ENCODE data around the gene FKBP2. TPM values are rescaled to one million over a fixed set of nuclear protein-coding genes. Genes with fewer than 3 reads are reported as not detected.

Gene FKBP2
- total and polyA plus RNA-seq, 7 donors, result 49.2 to 213 (median 70.5) TPM

DNA sequence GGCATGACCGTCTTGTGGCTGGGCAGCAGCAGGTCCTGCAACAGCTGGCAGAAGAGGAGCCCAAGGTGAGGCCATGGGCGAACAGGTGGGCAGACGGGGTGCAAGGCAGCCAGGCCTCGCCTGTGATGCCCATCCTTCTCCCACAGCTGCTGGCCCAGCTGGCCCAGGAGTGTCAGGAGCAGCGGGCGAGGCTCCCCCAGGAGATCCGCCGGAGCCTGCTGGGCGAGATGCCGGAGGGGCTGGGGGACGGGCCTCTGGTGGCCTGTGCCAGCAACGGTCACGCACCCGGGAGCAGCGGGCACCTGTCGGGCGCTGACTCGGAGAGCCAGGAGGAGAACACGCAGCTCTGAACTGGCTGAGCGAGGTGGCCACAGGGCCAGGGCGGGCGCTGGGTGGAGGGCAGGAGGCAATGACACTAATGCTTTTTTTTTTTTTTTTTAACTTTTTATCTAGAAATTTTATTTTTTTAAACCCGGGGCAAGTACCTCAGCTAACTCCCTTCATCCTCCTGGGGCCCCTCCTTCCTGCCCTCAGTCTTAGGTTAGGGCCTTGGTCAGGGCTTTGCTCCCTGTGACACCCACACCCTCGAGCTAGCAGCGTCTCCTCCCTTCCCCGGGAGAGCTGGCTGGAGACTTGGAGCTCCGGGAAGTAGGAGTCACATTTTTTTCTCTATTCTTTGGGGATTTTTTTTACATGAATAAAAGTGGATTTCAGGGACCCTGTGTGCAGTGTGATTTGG is 26.5 kb downstream of the FKBP2 start:
- 58 to 78% methylated on average over 27 of the region's 27 CpGs for WGBS, 2 donors
- no peaks in the 10 kb centered on the region for H3K27me3 ChIP-seq
- no peak for DNase-seq
- H3K27ac ChIP-seq, result peak overlapping the region; percentile 87 to 99 (median 96)
- TF ChIP-seq POLR2AphosphoS5 (IDR thresholded peaks at IDR 0.05), result no peak
- TF ChIP-seq, protein P1, sequence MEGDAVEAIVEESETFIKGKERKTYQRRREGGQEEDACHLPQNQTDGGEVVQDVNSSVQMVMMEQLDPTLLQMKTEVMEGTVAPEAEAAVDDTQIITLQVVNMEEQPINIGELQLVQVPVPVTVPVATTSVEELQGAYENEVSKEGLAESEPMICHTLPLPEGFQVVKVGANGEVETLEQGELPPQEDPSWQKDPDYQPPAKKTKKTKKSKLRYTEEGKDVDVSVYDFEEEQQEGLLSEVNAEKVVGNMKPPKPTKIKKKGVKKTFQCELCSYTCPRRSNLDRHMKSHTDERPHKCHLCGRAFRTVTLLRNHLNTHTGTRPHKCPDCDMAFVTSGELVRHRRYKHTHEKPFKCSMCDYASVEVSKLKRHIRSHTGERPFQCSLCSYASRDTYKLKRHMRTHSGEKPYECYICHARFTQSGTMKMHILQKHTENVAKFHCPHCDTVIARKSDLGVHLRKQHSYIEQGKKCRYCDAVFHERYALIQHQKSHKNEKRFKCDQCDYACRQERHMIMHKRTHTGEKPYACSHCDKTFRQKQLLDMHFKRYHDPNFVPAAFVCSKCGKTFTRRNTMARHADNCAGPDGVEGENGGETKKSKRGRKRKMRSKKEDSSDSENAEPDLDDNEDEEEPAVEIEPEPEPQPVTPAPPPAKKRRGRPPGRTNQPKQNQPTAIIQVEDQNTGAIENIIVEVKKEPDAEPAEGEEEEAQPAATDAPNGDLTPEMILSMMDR (IDR thresholded peaks at IDR 0.05), result no peak
- TF ChIP-seq POLR2A (IDR thresholded peaks at IDR 0.05), result no peak
- TF ChIP-seq EP300 (IDR thresholded peaks at IDR 0.05), result no peak
- H3K36me3 ChIP-seq, result peaks cover 0 to 39% (median 19%) of the 10 kb centered on the region in 4 donors
- H3K4me1 ChIP-seq, result peaks cover 0 to 34% (median 30%) of the 10 kb centered on the region in 4 donors
- intact Hi-C loops (cut with DNase I), result no loop called here
- H3K4me3 ChIP-seq, result no peak overlapping the region
- H3K9me3 ChIP-seq, result no peaks in the 10 kb centered on the region

DNA sequence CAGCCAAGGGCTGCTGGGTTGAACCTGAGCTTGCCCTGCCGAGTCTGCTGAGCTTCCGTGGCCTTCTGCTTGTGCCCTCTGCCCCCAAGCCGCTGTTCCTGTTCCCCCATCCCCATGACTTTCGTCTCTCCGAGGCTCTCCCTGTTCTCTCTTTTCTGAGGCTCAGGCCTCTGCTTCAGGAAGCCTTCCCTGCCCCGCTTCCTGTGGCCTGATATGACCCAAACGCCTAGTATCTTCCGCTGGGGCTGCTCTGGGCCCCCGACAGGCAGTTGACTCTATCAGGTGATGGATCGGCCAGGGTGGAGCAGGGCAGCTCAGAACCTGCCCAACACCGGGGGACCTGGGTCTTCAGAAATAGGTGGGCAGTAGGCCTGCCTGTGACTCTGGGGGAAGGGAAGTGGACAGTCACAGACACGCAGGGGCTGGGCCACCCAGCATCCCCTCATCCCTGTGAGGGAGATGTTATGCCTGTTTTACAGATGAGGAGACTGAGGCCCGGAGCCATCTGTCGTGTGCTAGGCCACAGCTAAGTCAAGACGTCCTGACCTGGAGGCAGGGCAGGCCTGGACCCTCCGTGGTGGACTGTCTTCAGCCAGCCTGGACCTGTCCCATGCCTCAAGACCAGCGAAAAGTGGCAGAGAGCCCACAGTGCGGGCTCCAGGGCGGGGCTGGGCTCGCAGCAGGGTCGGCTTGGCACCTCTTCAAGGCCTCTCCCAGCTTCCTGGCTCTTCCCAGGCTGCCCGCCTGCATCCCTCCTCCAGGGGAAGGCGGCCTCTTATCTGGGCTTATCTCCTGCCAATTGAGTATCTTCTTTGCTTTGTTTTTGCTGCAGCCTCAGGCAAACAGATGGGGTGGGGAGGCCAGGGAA is 27.4 kb downstream of the FKBP2 start:
- Histone ChIP-seq H3K27ac (peak overlapping the region; percentile 87 to 99 (median 96)), H3K27me3 (no peaks in the 10 kb centered on the region), H3K4me1 (peaks cover 0 to 37% (median 31%) of the 10 kb centered on the region in 4 donors), H3K4me3 (peak overlapping the region; percentile 53 to 94 (median 78)), H3K36me3 (peaks cover 0 to 31% (median 12%) of the 10 kb centered on the region in 4 donors), H3K9me3 (no peaks in the 10 kb centered on the region)
- DNase-seq, result peak; percentile 86
- intact Hi-C loops (cut with DNase I), result no loop called here
- whole genome bisulfite sequencing, 2 donors, result 32 to 48% methylated on average over 23 of the region's 23 CpGs
- TF ChIP-seq POLR2A (IDR thresholded peaks at IDR 0.05), result no peak
- no peak for TF ChIP-seq EP300 (IDR thresholded peaks at IDR 0.05)
- TF ChIP-seq POLR2AphosphoS5 (IDR thresholded peaks at IDR 0.05), result no peak
- TF ChIP-seq, protein P1 (IDR thresholded peaks at IDR 0.05), result no peak

DNA sequence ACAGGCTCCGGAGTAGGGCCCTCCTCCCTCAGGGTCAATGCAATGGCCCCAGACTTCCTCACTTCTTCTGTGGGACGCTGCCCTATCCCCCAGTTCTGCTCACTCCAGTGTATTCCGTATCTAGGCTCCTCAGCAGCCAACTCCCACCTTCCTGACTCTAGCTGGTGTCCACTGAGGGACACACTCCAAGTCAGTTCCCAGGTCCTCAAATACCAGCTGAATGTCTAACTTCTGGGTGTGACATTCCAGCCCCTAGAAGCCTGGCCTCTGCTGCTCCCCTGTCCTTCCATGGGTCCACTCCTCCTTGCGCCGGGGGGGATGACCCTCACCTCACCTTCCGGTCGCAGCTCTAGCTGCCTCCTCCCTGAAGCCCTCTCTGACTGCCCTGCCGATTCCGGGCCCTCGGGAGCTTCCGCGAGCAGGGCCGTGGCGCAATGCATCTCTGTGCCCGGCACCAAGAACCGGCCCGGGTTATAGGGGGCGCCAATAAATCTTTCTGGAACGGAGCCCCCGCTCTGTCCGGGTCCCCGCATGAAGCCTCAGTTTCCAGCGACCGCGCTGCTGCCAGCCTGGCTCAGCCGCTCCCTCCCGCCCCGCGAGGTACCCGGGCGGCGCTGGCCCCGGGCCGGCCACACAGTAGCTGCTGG is 28.1 kb downstream of the FKBP2 start:
- DNase-seq, result peak; percentile 92
- intact Hi-C loops (cut with DNase I), result loop anchor here (1.0 kb wide), 1 partner anchor 17 kb away; no protein-coding TSS in a partner anchor
- Histone ChIP-seq H3K27ac (peak overlapping the region; percentile 87 to 99 (median 96)), H3K4me3 (peak overlapping the region; percentile 53 to 94 (median 78)), H3K36me3 (peaks cover 0 to 24% (median 12%) of the 10 kb centered on the region in 4 donors), H3K4me1 (peaks cover 0 to 37% (median 31%) of the 10 kb centered on the region in 4 donors), H3K9me3 (no peaks in the 10 kb centered on the region), H3K27me3 (no peaks in the 10 kb centered on the region)
- WGBS, 2 donors, result 1 to 3% methylated on average over 34 of the region's 34 CpGs
- TF ChIP-seq POLR2AphosphoS5 (IDR thresholded peaks at IDR 0.05) (peak in 2 of 4 donors; percentile 0 to 35), EP300 (IDR thresholded peaks at IDR 0.05) (no peak), POLR2A (IDR thresholded peaks at IDR 0.05) (no peak)
- TF ChIP-seq, protein P1 (IDR thresholded peaks at IDR 0.05), result no peak

DNA sequence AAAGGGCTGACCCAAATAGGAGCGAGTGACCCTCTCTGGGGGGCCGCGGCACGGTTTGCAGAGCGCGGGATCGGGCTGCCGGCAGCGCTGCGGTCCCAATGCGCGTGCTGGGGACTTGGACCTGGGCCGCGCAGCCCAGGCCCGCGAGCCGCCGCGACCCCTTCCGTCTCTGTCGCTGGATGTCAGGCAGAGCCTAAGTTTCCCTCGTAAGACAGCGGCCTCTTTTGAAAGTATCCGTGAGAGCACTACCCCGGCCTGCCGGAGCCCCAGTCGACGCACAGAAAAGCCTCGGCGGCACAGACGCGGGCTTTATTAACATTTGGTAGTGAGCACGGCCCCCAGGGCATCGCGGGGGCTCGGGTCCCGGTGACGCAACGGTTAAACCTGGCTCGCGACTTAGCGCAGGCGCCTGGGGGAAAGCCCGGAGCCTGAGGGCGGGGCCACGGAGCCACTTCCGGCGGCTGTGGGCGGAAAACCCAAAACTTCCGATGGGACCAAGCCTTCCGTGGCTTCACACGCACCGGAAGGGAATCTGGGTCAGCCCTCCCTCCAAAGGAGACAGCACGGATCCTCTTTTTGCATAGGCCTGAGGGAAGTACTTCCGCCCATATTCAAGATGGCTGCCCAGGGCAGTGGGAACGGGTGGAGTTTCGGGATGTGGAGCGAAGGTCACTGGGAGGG is 28.8 kb downstream of the FKBP2 start:
- TF ChIP-seq, protein P1 (IDR thresholded peaks at IDR 0.05), result no peak
- TF ChIP-seq POLR2A (IDR thresholded peaks at IDR 0.05) (peak in 1 of 2 donors; percentile 22), POLR2AphosphoS5 (IDR thresholded peaks at IDR 0.05) (peak; percentile 62 to 87 (median 82)), EP300 (IDR thresholded peaks at IDR 0.05) (peak in 1 of 4 donors; percentile 62)
- 0 to 1% methylated on average over 58 of the region's 58 CpGs for WGBS, 2 donors
- no peaks in the 10 kb centered on the region for H3K27me3 ChIP-seq
- no peaks in the 10 kb centered on the region for H3K9me3 ChIP-seq
- peak; percentile 99 for DNase-seq
- peak overlapping the region; percentile 53 to 94 (median 78) for H3K4me3 ChIP-seq
- H3K27ac ChIP-seq, result peak overlapping the region; percentile 87 to 99 (median 96)
- H3K36me3 ChIP-seq, result peaks cover 0 to 20% (median 12%) of the 10 kb centered on the region in 4 donors
- peaks cover 0 to 37% (median 31%) of the 10 kb centered on the region in 4 donors for H3K4me1 ChIP-seq
- intact Hi-C loops (cut with DNase I), result loop anchor here (1.0 kb wide), 2 partner anchors 15 to 17 kb away; partner anchors contain the start of gene BAD

Measured in sigmoid colon (tissue), 7 donors.